ENCODE results near the gene ZP2. TPM values are rescaled to one million over a fixed set of nuclear protein-coding genes. Genes with fewer than 3 reads are reported as not detected.

Gene ZP2
- total RNA-seq, result 0.23 TPM

DNA sequence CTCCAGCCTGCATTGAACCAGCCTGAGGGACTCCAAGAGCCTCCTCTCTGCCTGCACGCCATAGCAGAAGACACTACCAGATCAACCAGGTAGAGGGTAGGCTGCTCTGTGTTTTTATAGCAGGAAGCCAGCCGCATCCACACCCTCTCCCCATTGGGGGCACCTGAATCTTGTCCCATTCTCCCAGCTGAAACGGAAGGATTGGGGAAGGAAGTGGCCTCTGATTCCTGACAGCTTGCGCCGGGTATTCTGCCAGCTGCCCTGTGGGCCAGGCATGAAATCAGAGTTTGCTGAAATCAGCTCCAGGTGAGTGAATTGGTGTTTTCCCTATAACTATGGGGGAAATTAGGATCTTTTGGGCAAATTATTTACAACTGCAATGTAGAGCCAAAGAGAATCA lies at the start of gene ZP2:
Gene ZP2, minus strand, starts transcription at position 89 of the 400 bp plus-strand sequence. Its CDS starts 27 bp downstream, at position 62.

GRCh38 chr16:21233521-21234150 lies 22.3 kb upstream of the ZP2 start, which contains the start of gene ANKS4B:
ANKS4B (plus strand) TSS chr16:21233699; CDS start chr16:21233738, 39 bp downstream.

DNA sequence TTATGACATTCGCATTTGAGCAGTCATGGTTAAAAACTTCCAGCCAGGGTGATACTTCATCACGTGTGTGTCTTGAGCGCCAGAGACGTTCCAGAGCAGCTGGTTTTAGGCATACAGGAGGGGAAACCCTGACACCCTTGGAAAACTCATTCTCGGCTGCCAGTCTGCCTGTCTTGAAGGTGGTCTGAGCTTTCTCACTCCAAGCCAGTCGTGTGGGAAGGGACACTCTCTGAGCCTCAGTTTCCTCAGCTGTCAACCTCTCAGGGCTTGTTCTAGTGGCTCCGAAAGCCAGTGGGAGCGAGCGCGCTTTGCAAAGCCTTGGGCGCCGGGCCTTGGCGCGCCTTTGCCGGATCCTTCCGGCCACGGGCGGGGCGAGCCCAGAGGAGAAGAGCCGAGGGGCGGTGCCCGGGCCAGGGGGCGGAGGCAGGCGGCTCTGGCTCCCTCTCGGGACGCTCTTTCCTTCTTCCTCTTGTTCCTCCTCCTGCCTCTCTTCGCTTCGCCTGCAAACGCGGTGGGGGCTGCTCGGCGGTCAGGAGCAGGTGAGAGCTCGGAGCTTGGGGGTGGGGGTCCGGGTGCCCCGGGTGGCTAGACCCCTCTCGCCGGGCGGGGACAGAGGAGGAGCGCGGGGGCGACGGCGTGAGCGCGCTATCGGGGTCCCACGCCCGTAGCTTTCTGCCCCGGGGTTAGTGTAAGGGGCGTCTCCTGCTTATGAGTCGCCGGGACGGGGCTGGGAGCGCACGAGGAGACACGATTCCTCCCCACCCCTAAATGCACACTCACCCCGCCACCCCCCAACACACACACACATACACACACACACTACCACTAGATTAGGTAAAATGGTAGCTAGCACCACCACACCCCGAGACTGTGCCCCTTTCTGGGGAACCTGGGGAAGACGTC lies 52.9 kb downstream of the ZP2 start, which contains the start of gene LDAF1:
Gene LDAF1, plus strand, starts transcription at position 467 of the 903 bp plus-strand sequence. CDS start 2,509 bp downstream, outside the sequence.

GRCh38 chr16:21150375-21151001 lies 60.9 kb downstream of the ZP2 start, which contains the start of gene DNAH3:
DNAH3 (minus strand) TSS chr16:21150846; CDS start chr16:21150319, 527 bp downstream.

Other genes starting within 250 kb of the ZP2 start
- 3.7 TPM for gene DNAH3, start 60.7 kb downstream of the ZP2 start, total RNA-seq
- 38.8 TPM for gene LDAF1, start 52.9 kb downstream of the ZP2 start, total RNA-seq
- not detected for gene ANKS4B, start 22.1 kb upstream of the ZP2 start, total RNA-seq
- gene CRYM, start 66.7 kb upstream of the ZP2 start, total RNA-seq, result 17.1 TPM

Data from diencephalon (tissue), 1 donor.